ENCODE measurements around the gene FBXW5.

The FBXW5 gene

DNA sequence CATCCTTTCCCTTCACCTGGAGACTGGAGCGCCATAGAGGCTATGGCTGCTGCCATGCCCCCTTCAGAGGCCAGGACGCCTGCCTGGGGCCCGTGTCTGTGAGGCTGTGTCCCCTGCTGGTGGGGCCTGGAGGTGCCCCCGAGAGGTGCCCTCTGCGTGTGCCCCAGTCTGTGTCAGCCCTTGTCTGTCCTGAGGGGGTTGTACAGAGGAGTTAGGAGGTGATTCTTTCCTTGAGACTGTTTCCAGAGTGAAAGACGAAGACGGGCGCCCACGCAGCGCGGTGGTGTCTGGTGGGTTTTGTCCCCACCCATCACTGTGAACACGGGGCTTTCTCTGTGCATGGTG, 33.7 kb downstream of the FBXW5 start:
- intact Hi-C loops (cut with DNase I; ENCODE audit: low total_unique reads): no loop called here
- Histone ChIP-seq H3K27ac (no peak overlapping the region), H3K36me3 (peaks cover 8 to 80% (median 46%) of the 10 kb centered on the region in 3 donors), H3K9me3 (no peaks in the 10 kb centered on the region), H3K27me3 (no peaks in the 10 kb centered on the region), H3K4me3 (no peak overlapping the region), H3K4me1 (no peaks in the 10 kb centered on the region)
- TF ChIP-seq, protein P1, sequence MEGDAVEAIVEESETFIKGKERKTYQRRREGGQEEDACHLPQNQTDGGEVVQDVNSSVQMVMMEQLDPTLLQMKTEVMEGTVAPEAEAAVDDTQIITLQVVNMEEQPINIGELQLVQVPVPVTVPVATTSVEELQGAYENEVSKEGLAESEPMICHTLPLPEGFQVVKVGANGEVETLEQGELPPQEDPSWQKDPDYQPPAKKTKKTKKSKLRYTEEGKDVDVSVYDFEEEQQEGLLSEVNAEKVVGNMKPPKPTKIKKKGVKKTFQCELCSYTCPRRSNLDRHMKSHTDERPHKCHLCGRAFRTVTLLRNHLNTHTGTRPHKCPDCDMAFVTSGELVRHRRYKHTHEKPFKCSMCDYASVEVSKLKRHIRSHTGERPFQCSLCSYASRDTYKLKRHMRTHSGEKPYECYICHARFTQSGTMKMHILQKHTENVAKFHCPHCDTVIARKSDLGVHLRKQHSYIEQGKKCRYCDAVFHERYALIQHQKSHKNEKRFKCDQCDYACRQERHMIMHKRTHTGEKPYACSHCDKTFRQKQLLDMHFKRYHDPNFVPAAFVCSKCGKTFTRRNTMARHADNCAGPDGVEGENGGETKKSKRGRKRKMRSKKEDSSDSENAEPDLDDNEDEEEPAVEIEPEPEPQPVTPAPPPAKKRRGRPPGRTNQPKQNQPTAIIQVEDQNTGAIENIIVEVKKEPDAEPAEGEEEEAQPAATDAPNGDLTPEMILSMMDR (IDR thresholded peaks at IDR 0.05): no peak
- no peak for DNase-seq

DNA sequence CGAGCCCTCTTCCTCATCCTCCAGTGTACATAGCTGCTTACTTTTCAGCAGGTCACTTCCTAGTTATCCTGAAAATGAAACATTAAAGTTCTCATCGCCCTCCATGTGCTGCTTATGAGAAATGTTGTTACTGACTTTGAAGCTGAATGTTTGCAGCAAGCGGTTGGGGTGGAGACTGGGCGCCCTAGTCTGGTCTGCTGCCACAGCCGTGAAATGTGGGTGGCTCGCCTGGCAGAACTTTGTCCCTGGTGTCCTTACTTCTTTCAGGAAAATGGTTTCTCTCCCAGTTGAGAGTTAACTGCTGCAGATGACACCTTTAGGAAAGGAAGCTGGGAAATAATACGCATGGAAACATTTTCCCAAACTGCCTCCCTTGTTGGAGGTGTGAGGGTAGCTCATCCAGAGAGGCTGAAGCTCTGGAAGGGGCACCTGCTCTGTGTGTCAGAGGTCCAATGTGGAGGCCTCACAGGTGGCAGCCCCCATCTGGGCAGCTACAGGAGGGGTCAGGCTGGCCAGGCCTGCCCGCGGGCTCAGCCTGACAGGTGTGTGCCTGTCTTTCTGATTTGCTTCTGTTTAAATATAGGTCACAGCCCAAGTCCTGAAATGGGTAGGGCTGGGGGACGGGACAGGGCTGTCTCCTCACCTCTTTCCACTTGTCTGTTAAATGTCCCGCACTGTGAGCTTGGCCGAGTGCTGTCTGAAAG, 34.2 kb downstream of the FBXW5 start:
- no peak overlapping the region for H3K27ac ChIP-seq
- intact Hi-C loops (cut with DNase I; ENCODE audit: low total_unique reads): no loop called here
- TF ChIP-seq, protein P1 (IDR thresholded peaks at IDR 0.05): no peak
- H3K4me3 ChIP-seq: no peak overlapping the region
- peaks cover 8 to 75% (median 45%) of the 10 kb centered on the region in 3 donors for H3K36me3 ChIP-seq
- no peak for DNase-seq
- H3K27me3 ChIP-seq: no peaks in the 10 kb centered on the region
- H3K4me1 ChIP-seq: no peaks in the 10 kb centered on the region
- H3K9me3 ChIP-seq: no peaks in the 10 kb centered on the region

DNA sequence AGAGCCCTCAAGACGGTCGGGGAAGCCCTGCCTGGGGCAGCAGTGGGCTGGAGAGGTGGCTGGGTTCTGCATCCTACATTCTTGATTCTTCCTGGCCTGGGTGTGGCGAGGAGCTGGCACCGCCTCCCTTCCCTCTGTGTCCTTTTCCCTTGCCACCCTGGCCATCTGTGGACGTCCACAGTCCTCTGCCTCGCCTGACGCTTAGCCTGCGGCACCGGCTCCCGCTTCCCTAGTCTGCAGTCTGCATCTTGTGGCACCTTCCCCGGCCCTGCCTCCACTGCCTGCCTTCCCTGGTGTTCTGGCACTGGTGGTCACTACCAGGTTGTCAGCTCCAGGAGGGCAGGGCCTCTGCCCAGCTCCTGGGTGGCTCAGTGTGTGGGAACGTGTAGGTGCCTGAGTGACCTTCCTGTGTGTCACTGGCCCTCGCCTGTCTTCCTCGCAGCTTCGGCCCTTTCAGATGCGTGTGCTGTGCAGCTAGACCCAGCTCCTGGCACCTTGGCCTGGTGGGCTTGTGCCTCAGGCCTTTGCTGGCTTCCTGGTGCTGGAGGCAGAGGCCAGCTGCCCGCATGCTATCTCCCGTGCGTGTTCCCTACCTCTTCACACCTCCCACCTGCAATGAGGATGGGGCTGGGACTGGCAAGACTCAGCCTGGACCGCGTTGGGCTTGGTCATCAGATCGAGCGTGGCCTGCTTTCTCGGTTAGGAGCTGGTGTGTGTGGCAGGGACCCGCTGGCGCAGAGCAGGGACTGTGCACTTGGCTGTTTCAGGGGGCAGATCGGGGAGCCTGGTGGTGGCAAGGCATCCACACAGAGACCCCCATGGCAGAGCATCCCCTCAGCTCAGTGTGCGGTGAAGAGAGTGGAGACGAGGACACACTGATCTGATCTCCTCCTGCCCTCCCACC, 37.3 kb downstream of the FBXW5 start:
- intact Hi-C loops (cut with DNase I; ENCODE audit: low total_unique reads): no loop called here
- Histone ChIP-seq H3K27me3 (no peaks in the 10 kb centered on the region), H3K27ac (no peak overlapping the region), H3K4me3 (no peak overlapping the region), H3K36me3 (peaks cover 8 to 45% (median 35%) of the 10 kb centered on the region in 3 donors), H3K9me3 (no peaks in the 10 kb centered on the region), H3K4me1 (peaks cover 0 to 30% (median 14%) of the 10 kb centered on the region in 4 donors)
- TF ChIP-seq, protein P1 (IDR thresholded peaks at IDR 0.05): no peak
- DNase-seq: no peak

- no peak for DNase-seq
- intact Hi-C loops (cut with DNase I; ENCODE audit: low total_unique reads): no loop called here
- Histone ChIP-seq H3K4me3 (no peak overlapping the region), H3K36me3 (peaks cover 8 to 42% (median 35%) of the 10 kb centered on the region in 3 donors), H3K27me3 (no peaks in the 10 kb centered on the region), H3K4me1 (peaks cover 0 to 40% (median 24%) of the 10 kb centered on the region in 4 donors), H3K27ac (no peak overlapping the region), H3K9me3 (no peaks in the 10 kb centered on the region)
- TF ChIP-seq, protein P1 (IDR thresholded peaks at IDR 0.05): no peak
Measured at GRCh38 chr9:136906266-136906665, 38.3 kb downstream of the FBXW5 start.

DNA sequence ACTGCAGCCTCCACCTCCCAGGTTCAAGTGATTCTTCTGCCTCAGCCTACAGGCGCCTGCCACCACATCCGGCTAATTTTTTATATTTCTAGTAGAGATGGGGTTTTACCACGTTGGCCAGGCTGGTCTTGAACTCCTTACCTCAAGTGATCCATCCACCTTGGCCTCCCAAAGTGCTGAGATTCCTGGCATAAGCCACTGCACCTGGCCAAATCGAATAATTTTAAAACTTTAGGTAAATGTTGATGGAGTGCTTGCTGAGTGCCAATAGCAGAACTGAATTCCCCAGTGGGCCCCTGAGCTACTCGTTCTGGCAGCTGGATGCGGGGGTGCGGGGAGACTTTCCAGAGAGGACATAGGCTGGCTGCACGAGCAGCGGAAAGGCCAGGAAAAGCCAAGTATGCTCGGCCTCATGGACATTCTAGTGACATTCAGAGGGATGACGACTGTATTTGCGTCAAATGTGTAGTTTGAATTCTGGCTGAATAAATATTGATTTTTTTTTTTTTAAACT, 41.4 kb downstream of the FBXW5 start:
- peak; percentile 77 to 96 for DNase-seq
- TF ChIP-seq, protein P1 (IDR thresholded peaks at IDR 0.05): no peak
- H3K9me3 ChIP-seq: no peaks in the 10 kb centered on the region
- peak overlapping the region; percentile 74 to 81 for H3K27ac ChIP-seq
- peak overlapping the region in 1 of 2 donors; percentile 11 for H3K4me3 ChIP-seq
- peaks cover 4 to 39% (median 30%) of the 10 kb centered on the region in 3 donors for H3K36me3 ChIP-seq
- no peaks in the 10 kb centered on the region for H3K27me3 ChIP-seq
- intact Hi-C loops (cut with DNase I; ENCODE audit: low total_unique reads): no loop called here
- peaks cover 0 to 47% (median 31%) of the 10 kb centered on the region in 4 donors for H3K4me1 ChIP-seq

Measured in tibial artery (tissue), 4 donors.